Vagina (tissue), 2 donors: Measurements from ENCODE around the gene FSTL4.

Experiments used
- CTCF ChIP-seq, 3 experiments: fragments of 450-650 bp in 2 of 3; fragments of 200-600 bp in 1 of 3; sonication (generic) in 1 of 3; IDR thresholded peaks; one replicate each; pipeline ENCODE4 v1.5.1; 2017 to 2019; ENCODE audit warnings: antibody characterized with exemption in 3 of 3, mild to moderate bottlenecking in 2 of 3, moderate library complexity in 2 of 3
- POLR2A ChIP-seq, 2 donors: fragments of 450-650 bp; IDR thresholded peaks; one replicate each; pipeline ENCODE4 v1.6.1; 2017; ENCODE audit warnings: antibody characterized with exemption in 2 of 2, mild to moderate bottlenecking in 2 of 2, moderate library complexity in 2 of 2

GRCh38 chr5:133236976-133237375, 375.4 kb downstream of the FSTL4 start:
- TF ChIP-seq POLR2A (IDR thresholded peaks at IDR 0.05) (no peak), CTCF (IDR thresholded peaks at IDR 0.05) (no peak)
